Endothelial cell of umbilical vein (primary cell): Measurements from ENCODE around the gene COQ8B.

Experiments
- CTCF ChIP-seq, 2 donors: IDR thresholded peaks; 1 replicate in 1 of 2; 2 replicates in 1 of 2; pipeline ENCODE4 v1.5.1; 2011; ENCODE audit warnings: low read length in 2 of 2, mild to moderate bottlenecking in 2 of 2, moderate library complexity in 2 of 2, control low read depth in 1 of 2, inconsistent platforms in 1 of 2, low read depth in 1 of 2; ENCODE audit not compliant: insufficient read depth in 1 of 2; ENCODE audit errors: extremely low read depth in 1 of 2
- EZH2 ChIP-seq: IDR thresholded peaks from 2 replicates; pipeline ENCODE4 v1.6.1; 2012; ENCODE audit warnings: borderline replicate concordance, low read depth, mild to moderate bottlenecking, moderate library complexity, low read length, inconsistent platforms; ENCODE audit not compliant: severe bottlenecking
- MAX ChIP-seq: IDR thresholded peaks from 2 replicates; pipeline ENCODE4 v1.6.1; 2011; ENCODE audit not compliant: insufficient read depth, insufficient read length
- MYC ChIP-seq: IDR thresholded peaks from one replicate; pipeline ENCODE4 v1.6.1; 2011; ENCODE audit warnings: mild to moderate bottlenecking, low read depth, low read length
- POLR2A ChIP-seq: IDR thresholded peaks from 2 replicates; pipeline ENCODE4 v1.6.1; 2012; ENCODE audit warnings: low read depth, mild to moderate bottlenecking, control low read depth, low read length

- TF ChIP-seq CTCF (IDR thresholded peaks at IDR 0.05; ENCODE audit: extremely low read depth in 1 of 2, insufficient read depth in 1 of 2, low read depth in 1 of 2, low read length in 2 of 2) (no peak), MAX (no peak), EZH2 (no peak), POLR2A (no peak), MYC (no peak)
These were observed 49.8 kb downstream of the COQ8B start for GRCh38 chr19:40666803-40667438.
